MM.1S (cell line): ENCODE data around the gene CCDC188.

Experiments
- DNase-seq: peaks from one replicate; pipeline ENCODE4 v3.0.0-alpha.2; 2015
- H2AFZ ChIP-seq: fragments of 300-600 bp; sonication (generic); 2 replicates; pipeline ENCODE4 v1.6.0; 2016; ENCODE audit warnings: antibody characterized with exemption, low read length
- H3F3A ChIP-seq: fragments of 300-600 bp; sonication (generic); 2 replicates; pipeline ENCODE4 v1.6.1; 2016; ENCODE audit warnings: mild to moderate bottlenecking, antibody characterized with exemption, low read length, moderate library complexity, mixed read lengths; ENCODE audit not compliant: insufficient read depth
- H3K27ac ChIP-seq: fragments of 300-600 bp; sonication (generic); 2 replicates; pipeline ENCODE4 v1.5.1; 2016; ENCODE audit warnings: mild to moderate bottlenecking, low read length
- H3K27me3 ChIP-seq: fragments of 300-600 bp; sonication (generic); replicated peaks from 2 replicates; pipeline ENCODE4 v1.6.0; 2016; ENCODE audit warnings: low read length; ENCODE audit not compliant: insufficient read depth
- H3K36me3 ChIP-seq: fragments of 300-600 bp; sonication (generic); replicated peaks from 2 replicates; pipeline ENCODE4 v1.6.1; 2016; ENCODE audit warnings: mild to moderate bottlenecking, low read length, mixed read lengths; ENCODE audit not compliant: insufficient read depth
- H3K4me1 ChIP-seq: fragments of 300-600 bp; sonication (generic); 2 replicates; pipeline ENCODE4 v1.6.1; 2016; ENCODE audit warnings: low read length, mixed read lengths
- H3K4me2 ChIP-seq: fragments of 300-600 bp; sonication (generic); 2 replicates; pipeline ENCODE4 v1.6.0; 2016; ENCODE audit warnings: low read depth, low read length
- H3K4me3 ChIP-seq: fragments of 300-600 bp; sonication (generic); 2 replicates; pipeline ENCODE4 v1.5.1; 2016; ENCODE audit warnings: low read length, mixed read lengths
- H3K79me2 ChIP-seq: fragments of 300-600 bp; sonication (generic); 2 replicates; pipeline ENCODE4 v1.6.1; 2016; ENCODE audit warnings: mixed run types, low read length, mixed read lengths
- H3K9ac ChIP-seq: fragments of 300-600 bp; sonication (generic); 2 replicates; pipeline ENCODE4 v1.6.1; 2016; ENCODE audit warnings: low read length, mixed read lengths
- H3K9me2 ChIP-seq: fragments of 300-600 bp; sonication (generic); replicated peaks from 2 replicates; pipeline ENCODE4 v1.6.1; 2016; ENCODE audit warnings: mild to moderate bottlenecking, low read length, mixed read lengths; ENCODE audit not compliant: insufficient read depth
- H3K9me3 ChIP-seq: fragments of 300-600 bp; sonication (generic); replicated peaks from 2 replicates; pipeline ENCODE4 v1.6.1; 2016; ENCODE audit warnings: mild to moderate bottlenecking, low read length, mixed read lengths; ENCODE audit not compliant: insufficient read depth
- H4K20me1 ChIP-seq: fragments of 300-600 bp; sonication (generic); 2 replicates; pipeline ENCODE4 v1.6.1; 2016; ENCODE audit warnings: mild to moderate bottlenecking, low read length, moderate library complexity, mixed read lengths; ENCODE audit not compliant: insufficient read depth
- CTCF ChIP-seq: fragments of 300-600 bp; sonication (generic); IDR thresholded peaks from 2 replicates; pipeline ENCODE4 v1.5.1; 2016; ENCODE audit warnings: antibody characterized with exemption, low read length, mixed read lengths
- EZH2 ChIP-seq: fragments of 300-600 bp; sonication (generic); optimal IDR thresholded peaks from 2 replicates; pipeline ENCODE3; 2017; ENCODE audit warnings: low read depth, mild to moderate bottlenecking, antibody characterized with exemption, low read length, mixed read lengths
- EZH2phosphoT487 ChIP-seq: fragments of 300-600 bp; sonication (generic); IDR thresholded peaks from 2 replicates; pipeline ENCODE4 v1.6.1; 2018; ENCODE audit warnings: antibody characterized with exemption, low read length

Gene CCDC188

GRCh38 chr22:20109411-20110358 lies 41.2 kb downstream of the CCDC188 start:
- no peak overlapping the region for H3K4me3 ChIP-seq
- no peak overlapping the region for H2AFZ ChIP-seq
- no peaks in the 10 kb centered on the region for H4K20me1 ChIP-seq
- no peaks in the 10 kb centered on the region for H3K9me2 ChIP-seq
- H3K79me2 ChIP-seq = peaks cover 40% of the 10 kb centered on the region
- H3K4me1 ChIP-seq = no peaks in the 10 kb centered on the region
- H3K9me3 ChIP-seq = no peaks in the 10 kb centered on the region
- H3K27me3 ChIP-seq = no peaks in the 10 kb centered on the region
- H3K27ac ChIP-seq = no peak overlapping the region
- no peak overlapping the region for H3K9ac ChIP-seq
- no peak overlapping the region for H3K4me2 ChIP-seq
- DNase-seq = no peak
- H3F3A ChIP-seq = peaks cover 23% of the 10 kb centered on the region
- H3K36me3 ChIP-seq = peaks cover 9% of the 10 kb centered on the region
- TF ChIP-seq EZH2phosphoT487 (no peak), EZH2 (no peak)

GRCh38 chr22:20108757-20109230 lies 42.1 kb downstream of the CCDC188 start:
- peaks cover 23% of the 10 kb centered on the region for H3F3A ChIP-seq
- TF ChIP-seq EZH2 = no peak
- TF ChIP-seq CTCF = no peak
- no peak for TF ChIP-seq EZH2phosphoT487
- H3K9me2 ChIP-seq = no peaks in the 10 kb centered on the region
- peaks cover 37% of the 10 kb centered on the region for H3K79me2 ChIP-seq
- H3K27me3 ChIP-seq = no peaks in the 10 kb centered on the region
- DNase-seq = no peak
- H3K4me2 ChIP-seq = no peak overlapping the region
- H2AFZ ChIP-seq = no peak overlapping the region
- H3K9ac ChIP-seq = no peak overlapping the region
- H3K36me3 ChIP-seq = peaks cover 12% of the 10 kb centered on the region
- H4K20me1 ChIP-seq = no peaks in the 10 kb centered on the region
- H3K9me3 ChIP-seq = no peaks in the 10 kb centered on the region
- H3K27ac ChIP-seq = no peak overlapping the region
- H3K4me3 ChIP-seq = no peak overlapping the region
- H3K4me1 ChIP-seq = no peaks in the 10 kb centered on the region

GRCh38 chr22:20107951-20108756 lies 42.7 kb downstream of the CCDC188 start:
- Histone ChIP-seq H3K4me2 (no peak overlapping the region), H4K20me1 (no peaks in the 10 kb centered on the region), H3K9me2 (no peaks in the 10 kb centered on the region), H3F3A (peaks cover 23% of the 10 kb centered on the region), H3K9me3 (no peaks in the 10 kb centered on the region), H3K27ac (no peak overlapping the region), H3K9ac (no peak overlapping the region), H3K79me2 (peaks cover 37% of the 10 kb centered on the region), H3K27me3 (no peaks in the 10 kb centered on the region), H3K4me3 (no peak overlapping the region), H3K4me1 (no peaks in the 10 kb centered on the region), H2AFZ (no peak overlapping the region), H3K36me3 (peaks cover 12% of the 10 kb centered on the region)
- TF ChIP-seq EZH2phosphoT487 (no peak), EZH2 (no peak), CTCF (no peak)
- DNase-seq = no peak
